GM13977 (cell line): ENCODE results near the gene TNXB.
A peak's percentile ranks its signal among the peaks of the same experiment; 100 is the strongest.

Experiments used
- DNase-seq: peaks from one replicate; pipeline ENCODE4 v3.0.0; 2012; ENCODE audit warnings: low spot score
- CTCF ChIP-seq: IDR thresholded peaks from 2 replicates; pipeline ENCODE4 v1.5.1; 2012; ENCODE audit warnings: mild to moderate bottlenecking, control low read depth; ENCODE audit not compliant: insufficient read depth; ENCODE audit errors: extremely low read depth, missing control alignments
- in situ Hi-C: fragments of 300-500 bp; cut with MboI; formaldehyde crosslinking; loops from one replicate; pipeline ENCODE4 v1.12.0; 2022; ENCODE audit warnings: low sequenced_read_pairs, low pct_unique_long_range_greater_than_20kb, mixed read lengths, inconsistent platforms; ENCODE audit not compliant: unreplicated experiment

The TNXB gene

GRCh38 chr6:32117461-32117860 is 8.3 kb upstream of the TNXB start:
- in situ Hi-C loops = no loop called here
- DNase-seq = no peak
- no peak for TF ChIP-seq CTCF

- peak; percentile 14 for TF ChIP-seq CTCF
- peak; percentile 42 for DNase-seq
- in situ Hi-C loops = no loop called here
These were observed 7.5 kb upstream of the TNXB start for GRCh38 chr6:32116674-32117073.

- DNase-seq = no peak
- TF ChIP-seq CTCF = no peak
- in situ Hi-C loops = no loop called here
These were observed 6.5 kb upstream of the TNXB start for GRCh38 chr6:32115623-32116022.

GRCh38 chr6:32114796-32115195 is 5.7 kb upstream of the TNXB start:
- no peak for DNase-seq
- in situ Hi-C loops = no loop called here
- TF ChIP-seq CTCF = no peak

GRCh38 chr6:32113386-32114352 is 4.5 kb upstream of the TNXB start:
- TF ChIP-seq CTCF = no peak
- in situ Hi-C loops = no loop called here
- DNase-seq = no peak

- no peak for DNase-seq
- in situ Hi-C loops = no loop called here
- TF ChIP-seq CTCF = no peak
These were observed 3.4 kb upstream of the TNXB start for GRCh38 chr6:32112431-32112980.
